H9 (cell line): ENCODE data around the gene WT1. TPM values are rescaled to one million over a fixed set of nuclear protein-coding genes. Genes with fewer than 3 reads are reported as not detected.

Experiments
- DNase-seq: peaks from one replicate; pipeline ENCODE4 v3.0.0-alpha.2; 2017
- H2AFZ ChIP-seq: one replicate; pipeline ENCODE4 v1.6.1; 2013; ENCODE audit warnings: mild to moderate bottlenecking, low read length, control low read depth, moderate library complexity
- H2AK5ac ChIP-seq: 2 replicates; pipeline ENCODE4 v1.6.1; 2013; ENCODE audit warnings: low read length, control low read depth, mixed read lengths; ENCODE audit not compliant: insufficient read length
- H2BK120ac ChIP-seq: one replicate; pipeline ENCODE4 v1.6.1; 2013; ENCODE audit warnings: low read depth, mild to moderate bottlenecking, low read length, control low read depth, inconsistent platforms; ENCODE audit not compliant: poor library complexity, severe bottlenecking
- H2BK12ac ChIP-seq: 2 replicates; pipeline ENCODE4 v1.6.1; 2013; ENCODE audit warnings: low read length, control low read depth, mixed read lengths, low read depth; ENCODE audit not compliant: insufficient read length
- H2BK15ac ChIP-seq: 2 replicates; pipeline ENCODE4 v1.6.1; 2013; ENCODE audit warnings: low read depth, low read length, control low read depth
- H2BK20ac ChIP-seq: one replicate; pipeline ENCODE4 v1.6.1; 2013; ENCODE audit warnings: low read depth, mild to moderate bottlenecking, low read length, control low read depth, inconsistent platforms; ENCODE audit not compliant: poor library complexity, severe bottlenecking
- H2BK5ac ChIP-seq: 2 replicates; pipeline ENCODE4 v1.6.1; 2013; ENCODE audit warnings: low read length, control low read depth, mixed read lengths; ENCODE audit not compliant: insufficient read length
- H3K14ac ChIP-seq: 2 replicates; pipeline ENCODE4 v1.6.1; 2013; ENCODE audit warnings: low read length, control low read depth; ENCODE audit not compliant: insufficient read depth
- H3K18ac ChIP-seq: 2 replicates; pipeline ENCODE4 v1.6.1; 2013; ENCODE audit warnings: low read depth, mild to moderate bottlenecking, mixed read lengths, low read length, control low read depth; ENCODE audit not compliant: insufficient read length
- H3K23ac ChIP-seq: 2 replicates; pipeline ENCODE4 v1.6.1; 2013; ENCODE audit warnings: low read length, control low read depth, mixed read lengths, low read depth; ENCODE audit not compliant: insufficient read length
- H3K23me2 ChIP-seq: 2 replicates; pipeline ENCODE4 v1.6.1; 2013; ENCODE audit warnings: low read depth, mild to moderate bottlenecking, mixed read lengths, low read length, control low read depth; ENCODE audit not compliant: insufficient read length, poor library complexity, severe bottlenecking
- H3K27ac ChIP-seq: 2 replicates; pipeline ENCODE4 v1.5.1; 2013; ENCODE audit warnings: low read length, control low read depth, mixed read lengths, low read depth; ENCODE audit not compliant: insufficient read length
- H3K27me3 ChIP-seq: 2 replicates; pipeline ENCODE4 v1.6.1; 2013; ENCODE audit warnings: low read length, control low read depth, inconsistent platforms; ENCODE audit not compliant: insufficient read depth
- H3K4ac ChIP-seq: 2 replicates; pipeline ENCODE4 v1.6.1; 2013; ENCODE audit warnings: low read depth, mild to moderate bottlenecking, control low read depth, inconsistent platforms, low read length, moderate library complexity
- H3K4me1 ChIP-seq: 2 replicates; pipeline ENCODE4 v1.6.1; 2013; ENCODE audit warnings: low read length, control low read depth, inconsistent platforms; ENCODE audit not compliant: insufficient read depth
- H3K4me2 ChIP-seq: 2 replicates; pipeline ENCODE4 v1.6.1; 2013; ENCODE audit warnings: low read length, control low read depth, mixed read lengths; ENCODE audit not compliant: insufficient read length, insufficient read depth
- H3K56ac ChIP-seq: 2 replicates; pipeline ENCODE4 v1.6.1; 2013; ENCODE audit warnings: low read depth, mild to moderate bottlenecking, mixed read lengths, low read length, control low read depth; ENCODE audit not compliant: insufficient read length
- H3K79me1 ChIP-seq: 2 replicates; pipeline ENCODE4 v1.6.1; 2013; ENCODE audit warnings: low read depth, mild to moderate bottlenecking, moderate library complexity, low read length, control low read depth, inconsistent platforms; ENCODE audit not compliant: insufficient read depth, poor library complexity, severe bottlenecking
- H3K79me2 ChIP-seq: 2 replicates; pipeline ENCODE4 v1.6.1; 2013; ENCODE audit warnings: low read length, control low read depth, inconsistent platforms; ENCODE audit not compliant: insufficient read depth
- H3K9ac ChIP-seq: 2 replicates; pipeline ENCODE4 v1.6.1; 2013; ENCODE audit warnings: low read length, control low read depth, mixed read lengths; ENCODE audit not compliant: insufficient read length; ENCODE audit errors: extremely low read depth
- H3K9me3 ChIP-seq: one replicate; pipeline ENCODE4 v1.6.1; 2013; ENCODE audit warnings: low read depth, low read length, inconsistent platforms; ENCODE audit not compliant: control insufficient read depth
- H3T11ph ChIP-seq: one replicate; pipeline ENCODE4 v1.6.1; 2013; ENCODE audit warnings: mild to moderate bottlenecking, low read length, control low read depth, inconsistent platforms
- H4K20me1 ChIP-seq: one replicate; pipeline ENCODE4 v1.6.1; 2013; ENCODE audit not compliant: control insufficient read depth, insufficient read length, insufficient read depth
- H4K5ac ChIP-seq: 2 replicates; pipeline ENCODE4 v1.6.1; 2013; ENCODE audit warnings: low read depth, mild to moderate bottlenecking, mixed read lengths, low read length, control low read depth; ENCODE audit not compliant: insufficient read length
- H4K8ac ChIP-seq: replicated peaks from 2 replicates; pipeline ENCODE4 v1.6.1; 2013; ENCODE audit warnings: low read length, control low read depth, mixed read lengths, low read depth; ENCODE audit not compliant: insufficient read length
- H4K91ac ChIP-seq: 2 replicates; pipeline ENCODE4 v1.6.1; 2013; ENCODE audit warnings: low read depth, mild to moderate bottlenecking, moderate library complexity, mixed read lengths, low read length, control low read depth; ENCODE audit not compliant: insufficient read length
- H3K27ac Mint-ChIP-seq, 3 experiments: 2 replicates in 2 of 3; 3 replicates in 1 of 3; pipeline ENCODE4 v1.8.0; 2020 to 2021; ENCODE audit warnings: mixed read lengths in 3 of 3, mild to moderate bottlenecking in 1 of 3, moderate library complexity in 1 of 3
- H3K27me3 Mint-ChIP-seq: 2 replicates; pipeline ENCODE4 v1.8.0; 2021; ENCODE audit warnings: low read depth, mild to moderate bottlenecking, moderate library complexity, mixed read lengths
- H3K36me3 Mint-ChIP-seq, 3 experiments: 2 replicates in 2 of 3; 3 replicates in 1 of 3; pipeline ENCODE4 v1.8.0; 2020 to 2021; ENCODE audit warnings: low read depth in 3 of 3, mixed read lengths in 3 of 3; ENCODE audit not compliant: insufficient read depth in 1 of 3
- H3K4me1 Mint-ChIP-seq, 2 experiments: 2 replicates each; pipeline ENCODE4 v1.8.0; 2020; ENCODE audit warnings: mixed read lengths in 2 of 2
- H3K4me3 Mint-ChIP-seq, 2 experiments: 2 replicates in 1 of 2; 3 replicates in 1 of 2; pipeline ENCODE4 v1.8.0; 2020 to 2021; ENCODE audit warnings: mild to moderate bottlenecking in 2 of 2, mixed read lengths in 2 of 2, moderate library complexity in 1 of 2
- H3K9me3 Mint-ChIP-seq, 2 experiments: 2 replicates in 1 of 2; 3 replicates in 1 of 2; pipeline ENCODE4 v1.8.0; 2020; ENCODE audit warnings: mild to moderate bottlenecking in 2 of 2, mixed read lengths in 2 of 2, moderate library complexity in 1 of 2
- CTCF ChIP-seq: fragments of 200-600 bp; sonication (generic); conservative IDR thresholded peaks from 3 replicates; pipeline ENCODE4 v1.8.0; 2021; ENCODE audit warnings: antibody characterized with exemption, mild to moderate bottlenecking
- WGBS: extraction: QIAGEN DNeasy Blood & Tissue Kit; methylation state at CpG from one replicate; pipeline ENCODE4 v1.1.7; 2013; ENCODE audit warnings: missing lambda C conversion rate, low lambda C conversion rate, mixed read lengths; ENCODE audit not compliant: insufficient read length; ENCODE audit errors: extremely low coverage; 5-methylcytosine and 5-hydroxymethylcytosine counted together
- total RNA-seq: library from RNA; stranded (reverse); gene quantifications from 2 replicates; pipeline ENCODE4 v1.2.1, GENCODE V29; 2021

The WT1 gene
- total RNA-seq, 1 experiment from 2014 or later = 0.20 TPM

- peaks cover 2 to 13% of the 10 kb centered on the region in 2 experiments; a peak in 3 of 5 replicates for H3K9me3 Mint-ChIP-seq
- H3K27me3 Mint-ChIP-seq = peaks cover 98% of the 10 kb centered on the region
- peak overlapping the region; percentile 45 to 81 for H3K4me3 Mint-ChIP-seq
- TF ChIP-seq CTCF = no peak
- DNase-seq = no peak
- H3K18ac ChIP-seq = no peak overlapping the region
- H2BK120ac ChIP-seq = no peak overlapping the region
- H2BK15ac ChIP-seq = no peak overlapping the region
- H3K79me2 ChIP-seq = no peaks in the 10 kb centered on the region
- no peaks in the 10 kb centered on the region for H3K9me3 ChIP-seq
- H3K27ac Mint-ChIP-seq = no peak overlapping the region
- no peak overlapping the region for H3K23ac ChIP-seq
- H2BK5ac ChIP-seq = no peak overlapping the region
- H3K79me1 ChIP-seq = no peaks in the 10 kb centered on the region
- H3K9ac ChIP-seq = no peak overlapping the region
- H3K27me3 ChIP-seq = peaks cover 92% of the 10 kb centered on the region
- no peaks in the 10 kb centered on the region for H4K20me1 ChIP-seq
- no peak overlapping the region for H4K8ac ChIP-seq
- no peak overlapping the region for H4K91ac ChIP-seq
- no peaks in the 10 kb centered on the region for H3K36me3 Mint-ChIP-seq
- no peak overlapping the region for H2BK12ac ChIP-seq
- peak overlapping the region; percentile 79 for H3K4me2 ChIP-seq
- WGBS = no CpG with 5 or more reads among the region's 42 CpGs
- no peak overlapping the region for H4K5ac ChIP-seq
- peaks cover 9% of the 10 kb centered on the region for H3K23me2 ChIP-seq
- no peak overlapping the region for H3T11ph ChIP-seq
- H2AK5ac ChIP-seq = no peak overlapping the region
- no peak overlapping the region for H3K14ac ChIP-seq
- H3K4me1 ChIP-seq = peaks cover 5% of the 10 kb centered on the region; the same call in 1 of the 2 replicates
- H3K4ac ChIP-seq = no peak overlapping the region
- H3K56ac ChIP-seq = no peak overlapping the region
- no peak overlapping the region for H2BK20ac ChIP-seq
- H2AFZ ChIP-seq = no peak overlapping the region
- peaks cover 38 to 45% of the 10 kb centered on the region in 2 experiments for H3K4me1 Mint-ChIP-seq
- H3K27ac ChIP-seq = no peak overlapping the region
Measured at GRCh38 chr11:32436751-32437494, 1.6 kb upstream of the WT1 start.
